ENCODE results near the gene CD59.
"Not testable (repeated sequence)": the region's sequence is repeated elsewhere in the genome, so short reads cannot be mapped to it uniquely, and the experiment has no call there.

CD59 gene

GRCh38 chr11:33664827-33665226, 71.4 kb downstream of the CD59 start:
- DNase-seq = no peak

GRCh38 chr11:33664166-33664565, 72.1 kb downstream of the CD59 start:
- DNase-seq = no peak

- DNase-seq = no peak
Observed at GRCh38 chr11:33663121-33663520, 73.1 kb downstream of the CD59 start.

- not testable (repeated sequence) for DNase-seq
Observed at GRCh38 chr11:33661526-33661925, 74.7 kb downstream of the CD59 start.

GRCh38 chr11:33660962-33661361, 75.3 kb downstream of the CD59 start:
- no peak for DNase-seq

- no peak for DNase-seq
Observed at GRCh38 chr11:33659370-33660139, 76.7 kb downstream of the CD59 start.

- no peak for DNase-seq
Observed at GRCh38 chr11:33658195-33658900, 77.9 kb downstream of the CD59 start.

GRCh38 chr11:33657757-33658156, 78.5 kb downstream of the CD59 start:
- no peak for DNase-seq

GRCh38 chr11:33656768-33657167, 79.5 kb downstream of the CD59 start:
- no peak for DNase-seq

GRCh38 chr11:33655842-33656600, 80.2 kb downstream of the CD59 start:
- no peak for DNase-seq

- no peak for DNase-seq
Observed at GRCh38 chr11:33654594-33654993, 81.6 kb downstream of the CD59 start.
